Gastrocnemius medialis (tissue), 4 donors: Measurements from ENCODE around the gene C19orf38. TPM values are rescaled to one million over a fixed set of nuclear protein-coding genes. Genes with fewer than 3 reads are reported as not detected.

ENCODE experiments used
- ATAC-seq, 2 donors: fragments of 150-250 bp; one replicate each; pipeline ENCODE4 v1.9.1; 2016
- DNase-seq, 2 donors: peaks; one replicate each; pipeline ENCODE4 v3.0.0-alpha.2; 2019
- H3K27ac ChIP-seq, 4 donors: fragments of 200-600 bp; sonication (generic); 1 replicate in 1 of 4; 2 replicates in 3 of 4; pipeline ENCODE4 v1.5.1; 2016 to 2018; ENCODE audit warnings: mild to moderate bottlenecking in 2 of 4, moderate library complexity in 1 of 4
- H3K27me3 ChIP-seq, 3 donors: fragments of 200-600 bp; sonication (generic) in 2 of 3; 1 replicate in 1 of 3; 2 replicates in 2 of 3; pipeline versions ENCODE4 v1.5.1 to v1.6.0; 2016 to 2019; ENCODE audit warnings: mild to moderate bottlenecking in 1 of 3, moderate library complexity in 1 of 3
- H3K36me3 ChIP-seq, 2 donors: fragments of 200-600 bp; sonication (generic) in 1 of 2; one replicate each; pipeline ENCODE4 v1.5.1; 2017 to 2018
- H3K4me1 ChIP-seq, 2 donors: fragments of 200-600 bp; sonication (generic) in 1 of 2; one replicate each; pipeline ENCODE4 v1.5.1; 2016 to 2017; ENCODE audit warnings: mild to moderate bottlenecking in 2 of 2
- H3K4me3 ChIP-seq, 4 donors: fragments of 200-600 bp; sonication (generic) in 3 of 4; 1 replicate in 1 of 4; 2 replicates in 3 of 4; pipeline ENCODE4 v1.5.1; 2016 to 2019; ENCODE audit warnings: mild to moderate bottlenecking in 2 of 4
- H3K9me3 ChIP-seq, 3 donors: fragments of 200-600 bp; sonication (generic) in 2 of 3; 1 replicate in 1 of 3; 2 replicates in 2 of 3; pipeline ENCODE4 v1.5.1; 2016 to 2019
- POLR2A ChIP-seq, 2 donors: fragments of 450-650 bp; IDR thresholded peaks; one replicate each; pipeline ENCODE4 v1.6.1; 2017; ENCODE audit warnings: antibody characterized with exemption in 2 of 2, mild to moderate bottlenecking in 2 of 2, moderate library complexity in 2 of 2
- in situ Hi-C, 4 donors: fragments of 200-750 bp; cut with MboI; loops; one replicate each; pipeline versions ENCODE4 v1.15.0 to v1.8.0; 2017; ENCODE audit warnings: low sequenced_read_pairs in 4 of 4
- intact Hi-C: fragments of 100-400 bp; cut with DNase I; formaldehyde crosslinking; loops from one replicate; pipeline ENCODE4 v1.15.1; 2023; ENCODE audit warnings: low total_unique reads
- total RNA-seq, 4 donors: library from RNA; depleted of rRNA; stranded (reverse); fragments of >200 nt; gene quantifications; one replicate each; pipeline versions ENCODE4 v1.1.0 to v1.2.3, GENCODE V29; 2016
- TF ChIP-seq, protein P1 (sequence below), 5 experiments: fragments of 450-650 bp in 3 of 5; fragments of 200-600 bp in 2 of 5; sonication (generic) in 2 of 5; IDR thresholded peaks in 4 of 5; conservative IDR thresholded peaks in 1 of 5; 1 replicate in 4 of 5; 2 replicates in 1 of 5; pipeline ENCODE4 v1.5.1; 2016 to 2019; ENCODE audit warnings: antibody characterized with exemption in 5 of 5, mild to moderate bottlenecking in 3 of 5, moderate library complexity in 3 of 5

Gene C19orf38
- total RNA-seq, 4 donors from 2014 or later = 1.4 to 3.9 (median 1.9) TPM

DNA sequence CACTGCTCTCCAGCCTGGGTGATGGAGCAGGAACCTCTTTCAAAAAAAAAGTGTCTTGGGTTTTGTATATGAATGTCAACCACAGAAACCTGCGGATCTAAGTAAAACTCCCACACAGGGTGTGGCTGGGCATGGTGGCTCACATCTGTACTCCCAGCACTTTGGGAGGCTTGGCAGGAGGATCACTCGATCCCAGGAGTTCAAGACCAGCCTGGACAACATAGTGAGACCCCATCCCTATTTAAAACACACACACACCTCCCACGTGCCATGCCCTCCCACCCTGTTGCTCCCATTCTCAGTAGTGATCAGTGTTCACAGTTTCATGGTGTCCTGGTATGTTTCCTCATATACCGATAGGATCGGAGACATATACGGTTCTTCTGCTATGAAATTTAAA lies 21.4 kb upstream of the C19orf38 start:
- H3K27ac ChIP-seq = no peak overlapping the region
- ATAC-seq = no peak
- intact Hi-C loops (no loop called here), in situ Hi-C loops (no loop called here)
- H3K4me3 ChIP-seq = no peak overlapping the region
- no peak for DNase-seq
- TF ChIP-seq POLR2A (IDR thresholded peaks at IDR 0.05) = no peak
- TF ChIP-seq, protein P1, sequence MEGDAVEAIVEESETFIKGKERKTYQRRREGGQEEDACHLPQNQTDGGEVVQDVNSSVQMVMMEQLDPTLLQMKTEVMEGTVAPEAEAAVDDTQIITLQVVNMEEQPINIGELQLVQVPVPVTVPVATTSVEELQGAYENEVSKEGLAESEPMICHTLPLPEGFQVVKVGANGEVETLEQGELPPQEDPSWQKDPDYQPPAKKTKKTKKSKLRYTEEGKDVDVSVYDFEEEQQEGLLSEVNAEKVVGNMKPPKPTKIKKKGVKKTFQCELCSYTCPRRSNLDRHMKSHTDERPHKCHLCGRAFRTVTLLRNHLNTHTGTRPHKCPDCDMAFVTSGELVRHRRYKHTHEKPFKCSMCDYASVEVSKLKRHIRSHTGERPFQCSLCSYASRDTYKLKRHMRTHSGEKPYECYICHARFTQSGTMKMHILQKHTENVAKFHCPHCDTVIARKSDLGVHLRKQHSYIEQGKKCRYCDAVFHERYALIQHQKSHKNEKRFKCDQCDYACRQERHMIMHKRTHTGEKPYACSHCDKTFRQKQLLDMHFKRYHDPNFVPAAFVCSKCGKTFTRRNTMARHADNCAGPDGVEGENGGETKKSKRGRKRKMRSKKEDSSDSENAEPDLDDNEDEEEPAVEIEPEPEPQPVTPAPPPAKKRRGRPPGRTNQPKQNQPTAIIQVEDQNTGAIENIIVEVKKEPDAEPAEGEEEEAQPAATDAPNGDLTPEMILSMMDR (IDR thresholded peaks at IDR 0.05 in 4 of 5, conservative IDR thresholded peaks at IDR 0.05 in 1 of 5) = no peak
- H3K36me3 ChIP-seq = peaks cover 0 to 72% of the 10 kb centered on the region in 2 donors
- H3K27me3 ChIP-seq = no peaks in the 10 kb centered on the region
- H3K9me3 ChIP-seq = no peaks in the 10 kb centered on the region
- no peaks in the 10 kb centered on the region for H3K4me1 ChIP-seq

DNA sequence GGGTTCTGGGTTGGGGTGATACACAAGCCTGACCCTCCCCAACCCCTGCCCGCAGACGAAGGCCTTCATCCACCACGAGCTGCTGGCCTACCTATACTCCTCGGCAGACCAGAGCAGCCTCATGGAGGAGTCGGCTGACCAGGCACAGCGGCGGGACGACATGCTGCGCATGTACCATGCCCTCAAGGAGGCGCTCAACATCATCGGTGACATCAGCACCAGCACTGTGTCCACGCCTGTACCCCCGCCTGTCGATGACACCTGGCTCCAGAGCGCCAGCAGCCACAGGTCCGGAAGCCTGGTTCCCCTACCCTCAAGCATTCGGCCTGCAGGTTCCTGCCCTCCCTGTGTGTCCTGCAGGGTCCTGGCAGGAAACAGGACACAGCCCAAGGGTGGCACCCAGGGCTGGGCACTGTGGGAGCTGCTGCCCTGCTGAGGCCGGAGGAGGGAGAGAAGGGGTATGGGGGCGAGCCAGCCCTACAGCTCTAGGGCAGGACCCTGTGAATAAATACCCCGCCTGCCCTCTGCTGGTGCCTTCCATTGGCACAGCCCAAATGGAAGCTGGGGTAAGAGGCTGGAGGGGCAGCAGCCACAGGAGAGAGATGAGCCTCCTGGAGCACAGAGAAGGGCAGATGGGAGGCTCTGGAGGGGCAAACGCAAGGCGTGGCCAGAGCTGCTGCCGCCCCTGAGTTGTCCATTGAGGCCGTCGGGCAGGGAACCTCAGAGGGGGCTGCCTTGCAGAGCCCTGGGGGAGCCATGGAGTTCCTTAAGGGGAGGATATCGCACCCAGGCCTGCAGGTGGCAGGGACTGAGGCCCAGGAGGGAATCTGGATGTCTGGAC lies 19.0 kb upstream of the C19orf38 start:
- Histone ChIP-seq H3K36me3 (peaks cover 0 to 75% of the 10 kb centered on the region in 2 donors), H3K27ac (no peak overlapping the region), H3K4me1 (no peaks in the 10 kb centered on the region), H3K27me3 (no peaks in the 10 kb centered on the region), H3K9me3 (no peaks in the 10 kb centered on the region), H3K4me3 (no peak overlapping the region)
- ATAC-seq (no peak), DNase-seq (no peak)
- intact Hi-C loops = no loop called here
- in situ Hi-C loops = no loop called here
- TF ChIP-seq, protein P1 (IDR thresholded peaks at IDR 0.05 in 4 of 5, conservative IDR thresholded peaks at IDR 0.05 in 1 of 5) = no peak
- no peak for TF ChIP-seq POLR2A (IDR thresholded peaks at IDR 0.05)

DNA sequence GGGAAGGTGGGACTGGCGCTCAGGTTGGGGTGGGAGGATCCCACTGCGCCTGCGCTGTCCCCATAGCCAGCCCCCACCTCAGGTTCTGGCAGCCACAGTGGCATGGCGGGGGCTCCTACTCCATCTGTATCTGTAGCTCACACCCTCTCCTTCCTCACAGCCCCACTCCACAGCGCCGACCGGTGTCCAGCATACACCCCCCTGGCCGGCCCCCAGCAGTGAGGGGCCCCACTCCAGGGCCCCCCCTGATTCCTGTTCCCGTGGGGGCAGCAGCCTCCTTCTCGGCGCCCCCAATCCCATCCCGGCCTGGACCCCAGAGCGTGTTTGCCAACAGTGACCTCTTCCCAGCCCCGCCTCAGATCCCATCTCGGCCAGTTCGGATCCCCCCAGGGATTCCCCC lies 18.2 kb upstream of the C19orf38 start:
- Histone ChIP-seq H3K36me3 (peaks cover 0 to 67% of the 10 kb centered on the region in 2 donors), H3K9me3 (no peaks in the 10 kb centered on the region), H3K27me3 (no peaks in the 10 kb centered on the region), H3K27ac (no peak overlapping the region), H3K4me1 (peaks cover 0 to 1% of the 10 kb centered on the region in 2 donors), H3K4me3 (no peak overlapping the region)
- DNase-seq (no peak), ATAC-seq (no peak)
- TF ChIP-seq, protein P1 (IDR thresholded peaks at IDR 0.05 in 4 of 5, conservative IDR thresholded peaks at IDR 0.05 in 1 of 5) = no peak
- no peak for TF ChIP-seq POLR2A (IDR thresholded peaks at IDR 0.05)
- intact Hi-C loops = loop anchor here (10.0 kb wide), 1 partner anchor 265 kb away; the partner anchor contains the start of genes CDKN2D and KRI1
- in situ Hi-C loops = no loop called here

DNA sequence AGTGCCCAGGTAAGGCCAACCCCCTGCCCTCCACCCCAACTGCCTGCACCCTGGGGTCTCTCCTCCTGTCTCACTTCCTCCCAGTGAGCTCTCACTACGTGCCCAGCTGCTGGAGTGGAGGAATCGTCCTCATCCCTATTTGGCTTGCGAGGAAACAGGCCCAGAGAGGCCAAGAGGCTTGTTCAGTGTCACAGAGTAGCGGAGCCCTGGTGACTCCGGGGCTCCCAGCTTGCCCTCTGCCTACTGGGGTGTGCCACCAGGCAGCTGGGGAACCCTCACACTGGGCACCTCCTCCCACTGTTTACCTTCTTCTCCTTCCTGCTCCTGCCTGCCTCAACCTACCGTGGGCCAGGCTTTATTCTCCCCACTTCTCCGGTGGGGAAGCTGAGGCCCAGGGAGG lies 17.8 kb upstream of the C19orf38 start:
- no peak for DNase-seq
- peaks cover 0 to 63% of the 10 kb centered on the region in 2 donors for H3K36me3 ChIP-seq
- peaks cover 0 to 5% of the 10 kb centered on the region in 2 donors for H3K4me1 ChIP-seq
- no peaks in the 10 kb centered on the region for H3K27me3 ChIP-seq
- no peak for ATAC-seq
- in situ Hi-C loops = no loop called here
- intact Hi-C loops = loop anchor here (10.0 kb wide), 1 partner anchor 266 kb away; the partner anchor contains the start of genes CDKN2D and KRI1
- TF ChIP-seq, protein P1 (IDR thresholded peaks at IDR 0.05 in 4 of 5, conservative IDR thresholded peaks at IDR 0.05 in 1 of 5) = no peak
- TF ChIP-seq POLR2A (IDR thresholded peaks at IDR 0.05) = no peak
- H3K9me3 ChIP-seq = no peaks in the 10 kb centered on the region
- H3K27ac ChIP-seq = peak overlapping the region in 1 of 4 donors; percentile 38
- H3K4me3 ChIP-seq = no peak overlapping the region
